DOHH2 (cell line): ENCODE measurements around the gene ANKS1B.

Experiments
- CTCF ChIP-seq: fragments of 200-600 bp; sonication (generic); IDR thresholded peaks from one replicate; pipeline ENCODE4 v1.5.1; 2014; ENCODE audit warnings: antibody characterized with exemption, mild to moderate bottlenecking, low read depth, low read length; ENCODE audit not compliant: poor library complexity, severe bottlenecking
- EZH2phosphoT487 ChIP-seq: fragments of 200-600 bp; sonication (generic); IDR thresholded peaks from 2 replicates; pipeline ENCODE4 v1.6.1; 2017; ENCODE audit warnings: borderline replicate concordance, mild to moderate bottlenecking, antibody characterized with exemption, low read length, moderate library complexity, mixed read lengths

GRCh38 chr12:99769396-99769980 is 215.2 kb downstream of the ANKS1B start:
- TF ChIP-seq CTCF (no peak), EZH2phosphoT487 (no peak)
